HG02759 (cell line): ENCODE measurements around the gene ST3GAL3.

Experiments
- ATAC-seq: cut with Tn5 transposase; IDR thresholded peaks from one replicate; pipeline ENCODE4 v1.9.1; 2021; ENCODE audit warnings: mild to moderate bottlenecking, moderate library complexity; ENCODE audit not compliant: unreplicated experiment

ST3GAL3 gene

DNA sequence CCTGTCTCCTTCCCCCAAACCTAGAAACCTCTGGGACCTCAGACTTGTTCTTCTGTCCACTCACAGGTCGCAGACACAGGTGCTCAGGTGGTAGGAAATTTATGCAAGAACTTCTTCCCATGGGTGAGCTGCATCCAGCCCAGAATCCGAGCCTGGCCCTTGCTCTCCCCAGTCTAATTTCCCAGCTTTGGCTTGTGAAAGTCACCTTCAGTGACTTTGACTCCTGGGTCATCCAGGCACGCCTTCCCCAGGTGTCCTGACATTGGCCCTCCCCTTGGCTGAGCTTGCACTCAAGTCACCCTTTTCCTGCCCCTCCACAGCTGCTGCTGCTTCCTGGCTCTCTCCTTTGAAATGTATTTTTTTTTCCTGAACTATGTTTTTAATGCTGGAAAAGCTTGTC is 246.0 kb downstream of the ST3GAL3 start:
- ATAC-seq = no peak

DNA sequence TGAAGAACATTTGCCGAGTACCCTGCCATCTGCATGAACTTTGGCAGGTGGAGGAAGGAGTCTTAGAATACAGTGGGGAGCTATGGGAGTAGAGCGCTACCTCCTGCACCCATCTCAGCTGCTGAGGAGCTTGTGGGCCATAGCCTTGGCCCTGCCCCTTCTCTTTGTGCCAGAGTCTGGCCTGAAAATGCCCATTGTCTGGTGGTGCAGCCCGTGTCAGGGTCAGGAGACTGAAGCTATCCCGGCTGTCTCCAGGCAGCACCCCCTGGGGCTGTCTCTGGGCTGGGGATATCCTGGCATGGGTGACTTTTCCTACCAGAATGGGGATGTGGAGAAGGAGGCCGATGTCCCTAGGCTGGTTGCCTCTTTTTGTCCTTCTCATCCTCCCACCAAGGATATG is 246.7 kb downstream of the ST3GAL3 start:
- ATAC-seq = no peak

GRCh38 chr1:43956234-43956633 is 248.9 kb downstream of the ST3GAL3 start:
- no peak for ATAC-seq

DNA sequence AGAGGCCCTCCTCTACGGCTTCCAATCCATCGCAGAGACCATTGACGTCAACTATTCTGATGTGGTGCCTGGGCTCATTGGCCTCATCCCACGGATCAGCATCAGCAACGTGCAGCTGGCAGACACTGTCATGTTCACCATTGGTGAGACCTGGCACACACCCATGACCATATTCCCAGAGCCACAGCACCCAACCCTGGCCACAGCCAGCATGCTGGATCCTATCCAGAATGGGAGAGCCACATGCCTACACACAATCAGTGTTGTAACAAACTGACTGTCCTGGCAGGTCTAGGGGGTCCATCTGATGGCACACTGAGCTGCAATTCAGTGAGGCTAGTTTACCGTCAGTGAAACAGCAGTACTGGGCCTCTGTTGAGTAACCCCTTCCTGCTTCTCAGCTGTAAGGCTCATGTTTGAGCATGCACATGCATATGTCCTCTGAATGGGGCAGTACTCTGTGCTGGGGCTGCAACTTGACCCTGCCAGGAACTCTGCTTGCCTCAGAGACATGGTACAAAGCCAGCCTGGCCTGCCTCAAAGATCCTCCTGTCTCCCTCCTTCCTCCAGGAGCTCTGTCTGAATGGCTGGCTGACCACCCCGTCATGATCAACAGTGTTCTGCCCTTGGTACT is 250.2 kb downstream of the ST3GAL3 start:
- ATAC-seq = no peak

DNA sequence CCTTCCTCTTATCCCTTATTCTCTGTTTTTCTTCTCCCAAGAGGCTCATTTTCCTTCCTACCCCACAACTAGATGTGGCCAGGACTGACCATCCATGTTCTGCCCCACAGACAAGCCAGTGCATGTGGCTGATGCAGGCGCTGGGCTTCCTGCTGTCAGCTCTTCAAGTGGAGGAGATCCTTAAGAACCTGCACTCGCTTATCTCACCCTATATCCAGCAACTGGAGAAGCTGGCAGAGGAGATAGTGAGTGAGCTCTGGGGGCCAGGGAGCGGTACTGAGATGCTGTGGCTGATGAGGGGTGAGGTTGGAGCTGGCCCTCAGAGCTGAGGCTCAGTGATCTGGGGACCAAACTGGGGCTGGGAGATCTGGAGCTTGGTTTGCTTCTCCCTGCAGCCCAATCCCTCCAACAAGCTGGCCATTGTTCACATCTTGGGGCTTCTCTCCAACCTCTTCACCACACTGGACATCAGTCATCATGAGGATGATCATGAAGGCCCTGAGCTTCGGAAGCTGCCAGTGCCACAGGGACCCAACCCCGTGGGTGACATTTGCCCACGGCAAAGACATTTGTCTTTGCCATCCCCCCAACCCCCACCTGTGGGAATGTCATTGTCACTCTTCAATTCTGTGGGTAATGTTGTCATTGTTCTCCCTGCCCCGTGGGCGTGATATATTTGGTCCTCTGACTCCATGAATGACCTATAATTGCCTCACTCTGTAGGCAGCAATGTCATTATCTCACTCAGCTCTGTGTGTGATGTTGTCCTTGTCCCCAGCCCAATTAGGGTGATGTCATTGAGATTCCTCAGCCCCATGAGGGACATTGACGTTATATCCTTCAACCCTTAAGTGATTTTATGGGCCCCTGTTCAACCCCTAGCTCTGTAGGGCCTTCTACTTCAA is 251.3 kb downstream of the ST3GAL3 start:
- no peak for ATAC-seq

GRCh38 chr1:43960798-43961197 is 253.5 kb downstream of the ST3GAL3 start:
- ATAC-seq = no peak

DNA sequence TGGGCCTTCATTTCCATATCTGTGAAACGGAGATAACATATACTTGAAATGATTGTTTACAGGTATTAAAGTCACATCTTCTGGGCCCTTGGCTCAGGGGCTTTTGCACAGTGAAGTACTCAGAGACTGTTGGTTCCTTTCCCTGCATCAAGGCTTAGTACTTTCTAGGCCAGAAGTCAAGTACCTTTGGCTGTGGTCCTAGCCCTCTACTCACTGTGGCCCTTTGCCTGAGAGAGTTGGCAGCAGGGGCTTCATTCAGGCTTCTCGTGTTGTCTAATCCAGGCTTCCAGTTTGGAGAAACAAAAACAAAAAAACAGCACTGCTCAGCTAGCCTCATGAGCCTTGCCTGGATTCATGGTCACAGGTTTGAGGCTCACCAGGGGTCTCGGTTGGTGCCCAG is 254.4 kb downstream of the ST3GAL3 start:
- no peak for ATAC-seq

DNA sequence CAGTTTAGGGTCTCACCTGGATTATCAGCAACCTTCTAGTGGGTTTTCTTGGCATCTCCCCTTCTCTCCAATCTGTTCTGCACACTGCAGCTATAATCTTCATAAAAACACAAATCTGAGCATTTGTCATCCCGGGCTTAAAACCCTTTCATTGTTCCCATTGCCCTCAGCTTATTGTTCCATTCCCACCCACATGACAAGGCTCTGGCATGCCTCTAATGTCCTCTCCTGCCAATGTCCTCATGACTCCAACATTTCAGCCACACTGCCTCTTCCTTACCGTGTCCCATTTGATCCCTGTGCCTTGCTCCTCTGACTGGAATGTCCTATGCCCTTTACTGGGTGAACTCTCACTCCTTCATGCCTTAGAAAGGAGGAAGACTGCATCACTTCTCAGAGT is 255.0 kb downstream of the ST3GAL3 start:
- ATAC-seq = no peak

DNA sequence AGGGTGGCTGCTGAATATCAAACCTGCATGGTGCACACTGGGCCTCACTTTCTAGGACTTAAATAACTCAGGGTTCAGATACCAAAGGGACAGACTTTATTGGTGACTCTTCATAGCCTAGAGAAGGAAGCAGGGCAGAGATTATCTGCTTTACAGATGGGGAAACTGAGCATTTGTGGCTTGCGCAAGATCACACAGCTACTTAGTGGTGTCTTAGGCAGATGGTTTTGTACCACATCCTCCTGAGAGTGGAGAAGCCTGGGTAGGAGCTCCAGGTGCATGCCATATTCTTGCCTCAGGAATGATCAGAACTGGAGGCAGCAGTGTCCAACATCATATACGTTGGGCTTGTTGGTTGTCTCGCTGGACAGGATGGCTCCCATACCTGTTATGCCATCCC is 255.7 kb downstream of the ST3GAL3 start:
- no peak for ATAC-seq

- ATAC-seq = no peak
These were observed 256.6 kb downstream of the ST3GAL3 start for GRCh38 chr1:43963890-43964289.

GRCh38 chr1:43965316-43965715 is 258.0 kb downstream of the ST3GAL3 start:
- no peak for ATAC-seq

DNA sequence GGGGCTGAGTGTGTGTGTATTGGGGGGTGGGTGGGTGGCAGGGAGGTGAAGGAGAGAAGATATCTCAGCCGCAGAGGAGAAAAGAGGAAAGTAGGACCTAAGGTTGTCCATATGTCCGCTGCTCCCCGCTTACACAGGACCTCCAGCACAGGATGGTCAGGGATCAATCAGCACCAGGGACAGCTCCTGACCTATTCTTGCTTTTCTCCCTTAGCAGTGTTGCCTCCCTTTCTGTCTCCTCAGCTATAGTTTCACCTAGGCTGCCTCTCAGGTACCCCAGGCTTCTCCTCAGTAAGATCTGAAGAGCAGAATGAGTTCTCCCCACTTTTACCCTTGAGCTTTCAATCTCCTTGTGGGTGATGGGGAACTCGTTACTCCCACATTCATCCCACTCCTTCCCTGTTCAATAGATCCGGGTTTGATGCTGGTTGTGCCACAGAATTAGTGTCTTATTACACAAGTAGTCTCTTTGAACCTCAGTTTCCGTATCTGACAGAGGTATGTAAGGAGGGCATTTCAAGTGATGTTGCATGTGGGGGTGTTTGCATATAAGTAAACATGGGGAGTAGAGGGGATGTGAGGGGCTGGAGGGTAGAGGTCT is 261.1 kb downstream of the ST3GAL3 start:
- ATAC-seq = no peak

DNA sequence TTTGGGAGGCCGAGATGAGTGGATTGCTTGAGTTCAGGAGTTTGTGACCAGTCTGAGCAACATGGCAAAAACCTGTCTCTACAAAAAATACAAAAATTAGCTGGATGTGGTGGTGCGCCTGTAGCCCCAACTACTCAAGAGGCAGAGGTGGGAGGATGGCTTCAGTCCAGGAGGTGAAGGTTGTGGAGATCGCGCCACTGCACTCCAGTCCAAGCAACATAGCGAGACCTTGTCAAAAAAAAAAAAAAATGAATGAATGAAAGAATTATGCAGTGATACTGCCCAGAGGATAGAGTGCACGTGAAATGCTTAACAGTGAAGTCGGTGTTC is 262.0 kb downstream of the ST3GAL3 start:
- peak; percentile 3 for ATAC-seq

GRCh38 chr1:43969746-43970466 is 262.6 kb downstream of the ST3GAL3 start, which contains the start of gene DPH2:
Gene DPH2 (plus strand): TSS chr1:43970010. CDS start chr1:43970176, 166 bp downstream.
- ATAC-seq = peak; percentile 84

GRCh38 chr1:43970502-43970901 is 263.2 kb downstream of the ST3GAL3 start:
- no peak for ATAC-seq

DNA sequence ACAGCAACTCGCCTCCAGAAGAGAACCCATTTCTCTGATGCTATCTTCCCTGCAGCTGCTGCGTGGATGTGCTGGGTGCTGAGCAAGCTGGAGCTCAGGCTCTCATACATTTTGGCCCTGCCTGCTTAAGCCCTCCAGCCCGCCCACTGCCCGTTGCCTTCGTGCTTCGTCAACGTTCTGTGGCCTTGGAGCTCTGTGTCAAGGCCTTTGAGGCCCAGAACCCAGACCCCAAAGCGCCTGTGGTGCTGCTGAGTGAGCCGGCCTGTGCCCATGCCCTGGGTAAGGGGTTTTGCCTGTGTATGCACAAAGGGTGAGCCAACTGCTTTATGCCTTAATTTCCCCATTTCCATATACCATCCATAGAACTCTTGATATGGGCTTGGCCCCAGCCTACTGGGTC is 263.6 kb downstream of the ST3GAL3 start:
- no peak for ATAC-seq

GRCh38 chr1:43971336-43971980 is 264.1 kb downstream of the ST3GAL3 start:
- no peak for ATAC-seq

DNA sequence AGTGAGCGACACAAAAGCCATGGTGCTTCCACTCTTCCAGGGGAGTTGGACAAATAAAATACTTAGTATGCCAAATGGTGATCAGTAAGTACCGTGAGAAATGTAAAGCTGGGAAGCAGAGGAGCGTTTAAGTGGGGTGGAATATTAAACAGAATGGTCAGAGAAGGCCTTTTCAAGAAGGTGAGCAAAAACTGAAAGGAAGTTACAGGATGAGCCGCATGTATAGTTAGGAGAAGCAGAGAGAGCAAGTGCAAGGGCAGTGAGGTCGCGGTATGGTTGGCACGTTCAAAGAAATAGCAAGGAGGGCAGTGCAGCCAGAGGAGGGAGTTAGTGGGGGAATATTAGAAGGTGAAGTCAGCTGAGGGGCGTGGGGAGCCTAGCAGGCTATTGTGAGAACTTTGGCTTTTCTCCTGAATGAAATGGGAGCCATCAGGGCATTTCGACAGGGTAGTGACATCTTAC is 266.7 kb downstream of the ST3GAL3 start:
- ATAC-seq = no peak

GRCh38 chr1:43974443-43975248 is 267.3 kb downstream of the ST3GAL3 start, which contains the start of gene ATP6V0B:
Gene ATP6V0B (plus strand): TSS chr1:43974960. CDS start chr1:43975041, 81 bp downstream.
- ATAC-seq = peak; percentile 72
